Stomach (tissue), 4 donors: ENCODE data around the gene ARV1.
"Not testable (repeated sequence)": the region's sequence is repeated elsewhere in the genome, so short reads cannot be mapped to it uniquely, and the experiment has no call there.

ENCODE experiments used
- POLR2A ChIP-seq, 4 donors: fragments of 450-650 bp; IDR thresholded peaks; one replicate each; pipeline ENCODE4 v1.6.1; 2016; ENCODE audit warnings: antibody characterized with exemption in 4 of 4, control low read depth in 2 of 4, mild to moderate bottlenecking in 1 of 4, moderate library complexity in 1 of 4
- TF ChIP-seq, protein P1 (sequence below), 7 experiments: fragments of 450-650 bp in 4 of 7; fragments of 200-600 bp in 3 of 7; sonication (generic) in 3 of 7; IDR thresholded peaks; one replicate each; pipeline ENCODE4 v1.5.1; 2016 to 2019; ENCODE audit warnings: antibody characterized with exemption in 7 of 7, control low read depth in 2 of 7, mild to moderate bottlenecking in 1 of 7

- TF ChIP-seq, protein P1, sequence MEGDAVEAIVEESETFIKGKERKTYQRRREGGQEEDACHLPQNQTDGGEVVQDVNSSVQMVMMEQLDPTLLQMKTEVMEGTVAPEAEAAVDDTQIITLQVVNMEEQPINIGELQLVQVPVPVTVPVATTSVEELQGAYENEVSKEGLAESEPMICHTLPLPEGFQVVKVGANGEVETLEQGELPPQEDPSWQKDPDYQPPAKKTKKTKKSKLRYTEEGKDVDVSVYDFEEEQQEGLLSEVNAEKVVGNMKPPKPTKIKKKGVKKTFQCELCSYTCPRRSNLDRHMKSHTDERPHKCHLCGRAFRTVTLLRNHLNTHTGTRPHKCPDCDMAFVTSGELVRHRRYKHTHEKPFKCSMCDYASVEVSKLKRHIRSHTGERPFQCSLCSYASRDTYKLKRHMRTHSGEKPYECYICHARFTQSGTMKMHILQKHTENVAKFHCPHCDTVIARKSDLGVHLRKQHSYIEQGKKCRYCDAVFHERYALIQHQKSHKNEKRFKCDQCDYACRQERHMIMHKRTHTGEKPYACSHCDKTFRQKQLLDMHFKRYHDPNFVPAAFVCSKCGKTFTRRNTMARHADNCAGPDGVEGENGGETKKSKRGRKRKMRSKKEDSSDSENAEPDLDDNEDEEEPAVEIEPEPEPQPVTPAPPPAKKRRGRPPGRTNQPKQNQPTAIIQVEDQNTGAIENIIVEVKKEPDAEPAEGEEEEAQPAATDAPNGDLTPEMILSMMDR (IDR thresholded peaks at IDR 0.05) = not testable (repeated sequence)
- not testable (repeated sequence) for TF ChIP-seq POLR2A (IDR thresholded peaks at IDR 0.05)
Observed at GRCh38 chr1:231022543-231022942, 43.6 kb downstream of the ARV1 start.
